Measurements from ENCODE around the gene PTPRM.

- TF ChIP-seq ZNF677 (tag by site-specific recombination; IDR thresholded peaks at IDR 0.05): no peak
- no peak for TF ChIP-seq ZNF311 (tag by site-specific recombination; IDR thresholded peaks at IDR 0.05; ENCODE audit: borderline replicate concordance)
- TF ChIP-seq TRIM28 (IDR thresholded peaks at IDR 0.05; ENCODE audit: borderline replicate concordance, low read length): no peak
- TF ChIP-seq CTCF (tag by site-specific recombination; IDR thresholded peaks at IDR 0.05): no peak
- TF ChIP-seq ZNF274 (IDR thresholded peaks at IDR 0.05; ENCODE audit: low read length): no peak
- TF ChIP-seq ZNF274 (tag by site-specific recombination; IDR thresholded peaks at IDR 0.05; ENCODE audit: borderline replicate concordance): no peak
- no peak for TF ChIP-seq KLF10 (tag by site-specific recombination; IDR thresholded peaks at IDR 0.05)
- no peak for TF ChIP-seq TSHZ1 (tag by site-specific recombination; IDR thresholded peaks at IDR 0.05; ENCODE audit: borderline replicate concordance)
- no peak for TF ChIP-seq ZNF621 (tag by site-specific recombination; IDR thresholded peaks at IDR 0.05)
- no peak for TF ChIP-seq ZNF610 (tag by site-specific recombination; IDR thresholded peaks at IDR 0.05; ENCODE audit: borderline replicate concordance)
- TF ChIP-seq ZNF24 (tag by site-specific recombination; IDR thresholded peaks at IDR 0.05): no peak
- no peak for TF ChIP-seq ZSCAN18 (tag by site-specific recombination; IDR thresholded peaks at IDR 0.05)
- TF ChIP-seq SETDB1 (IDR thresholded peaks at IDR 0.05; ENCODE audit: insufficient read length, low read length): no peak
These were observed 607.7 kb downstream of the PTPRM start for GRCh38 chr18:8174771-8175170.

Data from HEK293 (cell line).